ENCODE results near the gene OXSR1. TPM values are rescaled to one million over a fixed set of nuclear protein-coding genes. Genes with fewer than 3 reads are reported as not detected.
"Not testable (repeated sequence)": the region's sequence is repeated elsewhere in the genome, so short reads cannot be mapped to it uniquely, and the experiment has no call there.

Gene OXSR1
- total RNA-seq, 1 donor from 2014 or later: 20.9 TPM

DNA sequence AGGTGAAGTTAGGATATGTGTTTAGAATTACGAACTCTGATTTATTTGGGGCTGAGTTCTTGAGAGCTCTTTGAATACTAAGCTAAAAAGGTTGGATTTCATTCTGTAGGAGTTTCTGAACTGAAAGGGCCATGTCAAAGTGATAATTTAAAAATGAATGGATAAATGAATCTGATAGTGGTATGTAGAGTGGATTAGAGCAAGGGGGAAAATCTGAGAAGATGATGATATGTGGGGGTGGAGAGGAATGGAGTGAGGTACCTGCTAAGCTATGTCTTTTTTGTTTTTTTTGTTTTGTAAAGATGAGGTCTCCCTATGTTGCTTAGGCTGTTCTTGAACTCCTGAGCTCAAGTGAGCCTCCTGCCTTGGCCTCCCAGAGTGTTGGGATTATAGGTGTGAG lies 55.7 kb downstream of the OXSR1 start:
- no peaks in the 10 kb centered on the region for H3K4me1 ChIP-seq (ENCODE audit: control insufficient read depth in 3 of 3, insufficient read depth in 3 of 3, low read length in 3 of 3)
- H3K27ac ChIP-seq (ENCODE audit: low read depth, low read length): no peak overlapping the region
- H3K27me3 ChIP-seq (ENCODE audit: control insufficient read depth in 3 of 3, insufficient read depth in 3 of 3, low read length in 3 of 3): no peaks in the 10 kb centered on the region
- H3K36me3 ChIP-seq (ENCODE audit: control insufficient read depth in 3 of 3, insufficient read depth in 3 of 3, low read length in 3 of 3): peaks cover 7 to 24% (median 14%) of the 10 kb centered on the region in 3 donors
- no peak overlapping the region for H3K4me3 ChIP-seq (ENCODE audit: low read length in 3 of 3)
- no peaks in the 10 kb centered on the region for H3K9me3 ChIP-seq (ENCODE audit: control insufficient read depth in 3 of 3, low read length in 3 of 3)
- H3K9ac ChIP-seq (ENCODE audit: low read depth in 1 of 3, low read length in 3 of 3): no peak overlapping the region

DNA sequence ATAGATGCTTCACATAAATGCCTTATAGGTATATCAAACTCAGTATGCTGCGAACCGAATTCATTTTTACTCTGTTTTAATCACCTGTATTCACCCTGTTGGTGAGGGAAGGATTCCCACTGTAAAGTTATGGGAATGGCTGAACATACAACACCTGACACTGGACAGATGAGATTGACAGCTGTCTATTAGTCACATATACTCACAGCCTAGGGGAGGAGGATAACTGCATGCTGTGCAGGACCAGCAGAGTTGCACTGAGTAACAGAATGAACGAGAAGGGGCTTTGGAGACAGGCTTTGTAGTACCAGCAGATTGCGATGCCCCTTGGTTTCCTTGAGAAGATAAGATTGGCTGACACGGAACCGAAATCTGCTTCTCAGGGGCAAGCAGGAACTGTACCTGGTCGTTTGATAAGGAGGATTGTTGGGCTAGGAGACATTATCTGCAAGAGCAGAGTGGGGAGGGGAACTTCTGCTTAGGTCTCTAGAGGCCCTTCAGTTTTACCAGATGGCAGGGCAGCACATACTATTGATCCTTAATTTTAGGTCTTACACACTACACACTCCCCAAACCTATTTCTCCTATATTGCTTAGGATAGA lies 56.8 kb downstream of the OXSR1 start:
- Histone ChIP-seq H3K27me3 (ENCODE audit: control insufficient read depth in 3 of 3, insufficient read depth in 3 of 3, low read length in 3 of 3) (no peaks in the 10 kb centered on the region), H3K9ac (ENCODE audit: low read depth in 1 of 3, low read length in 3 of 3) (no peak overlapping the region), H3K27ac (ENCODE audit: low read depth, low read length) (no peak overlapping the region), H3K9me3 (ENCODE audit: control insufficient read depth in 3 of 3, low read length in 3 of 3) (no peaks in the 10 kb centered on the region), H3K4me3 (ENCODE audit: low read length in 3 of 3) (no peak overlapping the region), H3K4me1 (ENCODE audit: control insufficient read depth in 3 of 3, insufficient read depth in 3 of 3, low read length in 3 of 3) (no peaks in the 10 kb centered on the region), H3K36me3 (ENCODE audit: control insufficient read depth in 3 of 3, insufficient read depth in 3 of 3, low read length in 3 of 3) (peaks cover 9 to 23% (median 19%) of the 10 kb centered on the region in 3 donors)

DNA sequence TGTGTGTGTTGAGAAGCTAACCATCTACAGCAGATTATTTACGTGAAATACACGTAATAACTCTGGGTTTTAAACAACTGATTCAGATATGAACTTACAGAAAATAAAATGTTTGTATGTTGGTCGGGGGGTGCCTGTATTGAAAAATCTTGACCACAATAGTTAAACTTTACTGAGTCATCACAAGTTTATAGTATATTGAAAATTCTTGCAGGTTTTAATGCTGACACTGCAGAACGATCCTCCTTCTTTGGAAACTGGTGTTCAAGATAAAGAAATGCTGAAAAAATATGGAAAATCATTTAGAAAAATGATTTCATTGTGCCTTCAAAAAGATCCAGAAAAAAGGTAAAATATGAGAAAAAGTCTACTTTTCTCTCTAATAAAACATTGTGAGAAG lies 59.0 kb downstream of the OXSR1 start:
- no peak overlapping the region for H3K4me3 ChIP-seq (ENCODE audit: low read length in 3 of 3)
- H3K36me3 ChIP-seq (ENCODE audit: control insufficient read depth in 3 of 3, insufficient read depth in 3 of 3, low read length in 3 of 3): peaks cover 12 to 30% (median 22%) of the 10 kb centered on the region in 3 donors

DNA sequence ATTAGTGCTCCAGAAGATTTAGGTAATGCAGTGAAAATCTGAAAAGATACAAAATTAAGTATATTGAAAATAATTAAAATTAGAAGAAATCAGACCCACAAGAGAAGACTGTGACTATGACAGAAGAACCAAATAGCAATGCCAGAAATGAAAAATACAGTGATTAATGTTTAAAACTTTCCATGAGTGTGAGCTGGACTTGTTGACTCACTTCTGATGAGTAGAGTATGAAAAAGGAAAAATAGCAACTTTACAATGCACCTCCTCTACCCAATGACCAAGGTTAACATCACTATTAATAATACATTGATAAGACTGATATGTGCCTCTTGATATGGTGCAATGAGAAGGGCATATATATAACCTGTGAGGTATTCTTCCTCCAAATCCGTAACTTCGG lies 60.9 kb downstream of the OXSR1 start:
- Histone ChIP-seq H3K9me3 (ENCODE audit: control insufficient read depth in 3 of 3, low read length in 3 of 3) (no peaks in the 10 kb centered on the region), H3K9ac (ENCODE audit: low read depth in 1 of 3, low read length in 3 of 3) (no peak overlapping the region), H3K4me3 (ENCODE audit: low read length in 3 of 3) (no peak overlapping the region), H3K36me3 (ENCODE audit: control insufficient read depth in 3 of 3, insufficient read depth in 3 of 3, low read length in 3 of 3) (peaks cover 12 to 40% (median 22%) of the 10 kb centered on the region in 3 donors), H3K4me1 (ENCODE audit: control insufficient read depth in 3 of 3, insufficient read depth in 3 of 3, low read length in 3 of 3) (no peaks in the 10 kb centered on the region), H3K27ac (ENCODE audit: low read depth, low read length) (no peak overlapping the region), H3K27me3 (ENCODE audit: control insufficient read depth in 3 of 3, insufficient read depth in 3 of 3, low read length in 3 of 3) (no peaks in the 10 kb centered on the region)

More for the DNA sequence above, 59.0 kb downstream of the OXSR1 start:
- Histone ChIP-seq H3K27me3 (ENCODE audit: control insufficient read depth in 3 of 3, insufficient read depth in 3 of 3, low read length in 3 of 3) (no peaks in the 10 kb centered on the region), H3K9ac (ENCODE audit: low read depth in 1 of 3, low read length in 3 of 3) (no peak overlapping the region), H3K27ac (ENCODE audit: low read depth, low read length) (no peak overlapping the region), H3K9me3 (ENCODE audit: control insufficient read depth in 3 of 3, low read length in 3 of 3) (no peaks in the 10 kb centered on the region), H3K4me1 (ENCODE audit: control insufficient read depth in 3 of 3, insufficient read depth in 3 of 3, low read length in 3 of 3) (no peaks in the 10 kb centered on the region)

DNA sequence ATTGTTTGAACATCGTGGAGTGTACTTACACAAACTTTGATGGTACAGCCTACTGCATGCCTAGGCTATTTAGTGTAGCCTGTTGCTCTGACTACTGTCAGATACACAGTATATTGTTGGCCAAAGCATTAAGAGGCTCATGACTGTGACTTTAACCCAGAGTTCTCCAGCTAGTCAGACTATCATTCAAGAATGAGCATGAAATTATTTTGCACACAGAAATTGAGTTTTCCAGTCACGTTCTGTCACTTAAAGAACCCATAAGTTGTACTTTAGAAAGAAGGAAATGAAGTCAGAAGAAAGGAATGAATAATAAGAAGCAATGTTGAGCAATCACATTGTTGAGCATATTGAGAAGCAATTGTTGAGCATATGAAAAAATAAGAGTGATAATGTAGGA lies 62.7 kb downstream of the OXSR1 start:
- H3K9me3 ChIP-seq (ENCODE audit: control insufficient read depth in 3 of 3, low read length in 3 of 3): no peaks in the 10 kb centered on the region
- peaks cover 10 to 35% (median 16%) of the 10 kb centered on the region in 3 donors for H3K36me3 ChIP-seq (ENCODE audit: control insufficient read depth in 3 of 3, insufficient read depth in 3 of 3, low read length in 3 of 3)
- no peak overlapping the region for H3K9ac ChIP-seq (ENCODE audit: low read depth in 1 of 3, low read length in 3 of 3)
- H3K27ac ChIP-seq (ENCODE audit: low read depth, low read length): no peak overlapping the region
- H3K27me3 ChIP-seq (ENCODE audit: control insufficient read depth in 3 of 3, insufficient read depth in 3 of 3, low read length in 3 of 3): no peaks in the 10 kb centered on the region
- H3K4me3 ChIP-seq (ENCODE audit: low read length in 3 of 3): no peak overlapping the region
- H3K4me1 ChIP-seq (ENCODE audit: control insufficient read depth in 3 of 3, insufficient read depth in 3 of 3, low read length in 3 of 3): no peaks in the 10 kb centered on the region

DNA sequence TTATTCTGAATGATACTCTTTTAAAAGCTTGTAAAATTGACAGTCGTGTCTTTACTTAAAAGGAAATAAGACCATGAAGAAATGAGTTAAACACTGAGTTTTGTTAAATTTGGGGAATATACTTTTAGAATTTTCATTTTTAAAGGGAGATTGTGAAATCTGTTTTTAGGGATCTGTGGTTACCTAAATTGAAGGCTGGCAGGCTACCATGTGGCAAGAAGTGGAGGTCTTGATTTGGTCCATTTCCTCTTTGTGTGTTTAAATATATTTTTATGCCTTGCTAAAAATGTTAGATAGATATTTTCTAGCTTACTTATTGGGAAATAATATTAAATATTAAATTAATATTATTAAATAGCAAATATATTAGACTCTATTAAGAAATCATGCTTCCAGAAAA lies 63.7 kb downstream of the OXSR1 start:
- Histone ChIP-seq H3K9me3 (ENCODE audit: control insufficient read depth in 3 of 3, low read length in 3 of 3) (no peaks in the 10 kb centered on the region), H3K9ac (ENCODE audit: low read depth in 1 of 3, low read length in 3 of 3) (no peak overlapping the region), H3K27ac (ENCODE audit: low read depth, low read length) (no peak overlapping the region), H3K27me3 (ENCODE audit: control insufficient read depth in 3 of 3, insufficient read depth in 3 of 3, low read length in 3 of 3) (no peaks in the 10 kb centered on the region), H3K4me3 (ENCODE audit: low read length in 3 of 3) (no peak overlapping the region), H3K4me1 (ENCODE audit: control insufficient read depth in 3 of 3, insufficient read depth in 3 of 3, low read length in 3 of 3) (no peaks in the 10 kb centered on the region), H3K36me3 (ENCODE audit: control insufficient read depth in 3 of 3, insufficient read depth in 3 of 3, low read length in 3 of 3) (peaks cover 9 to 30% (median 14%) of the 10 kb centered on the region in 3 donors)

DNA sequence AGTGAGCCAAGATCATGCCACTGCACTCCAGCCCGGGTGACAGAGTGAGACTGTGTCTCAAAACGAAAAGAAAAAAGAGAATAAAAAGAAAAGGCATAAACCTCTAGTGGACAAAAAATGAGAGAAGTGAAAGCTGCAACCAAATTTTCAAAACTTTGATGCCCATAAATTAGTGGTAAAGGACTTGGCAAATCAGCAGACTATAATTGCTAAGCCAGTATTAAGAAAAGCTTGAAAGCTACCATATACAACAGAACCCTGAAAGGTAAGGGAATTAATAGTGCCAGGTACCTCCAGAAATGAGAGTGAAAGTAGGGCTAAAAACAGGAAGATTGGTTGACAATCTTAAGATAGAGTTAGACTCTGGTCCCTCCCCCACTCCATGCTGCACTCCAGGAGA lies 67.4 kb downstream of the OXSR1 start:
- Histone ChIP-seq H3K27me3 (ENCODE audit: control insufficient read depth in 3 of 3, insufficient read depth in 3 of 3, low read length in 3 of 3) (no peaks in the 10 kb centered on the region), H3K9me3 (ENCODE audit: control insufficient read depth in 3 of 3, low read length in 3 of 3) (peaks cover 0 to 2% (median 0%) of the 10 kb centered on the region in 3 donors), H3K36me3 (ENCODE audit: control insufficient read depth in 3 of 3, insufficient read depth in 3 of 3, low read length in 3 of 3) (peaks cover 7 to 36% (median 22%) of the 10 kb centered on the region in 3 donors), H3K4me1 (ENCODE audit: control insufficient read depth in 3 of 3, insufficient read depth in 3 of 3, low read length in 3 of 3) (no peaks in the 10 kb centered on the region), H3K27ac (ENCODE audit: low read depth, low read length) (no peak overlapping the region), H3K4me3 (ENCODE audit: low read length in 3 of 3) (no peak overlapping the region), H3K9ac (ENCODE audit: low read depth in 1 of 3, low read length in 3 of 3) (no peak overlapping the region)

DNA sequence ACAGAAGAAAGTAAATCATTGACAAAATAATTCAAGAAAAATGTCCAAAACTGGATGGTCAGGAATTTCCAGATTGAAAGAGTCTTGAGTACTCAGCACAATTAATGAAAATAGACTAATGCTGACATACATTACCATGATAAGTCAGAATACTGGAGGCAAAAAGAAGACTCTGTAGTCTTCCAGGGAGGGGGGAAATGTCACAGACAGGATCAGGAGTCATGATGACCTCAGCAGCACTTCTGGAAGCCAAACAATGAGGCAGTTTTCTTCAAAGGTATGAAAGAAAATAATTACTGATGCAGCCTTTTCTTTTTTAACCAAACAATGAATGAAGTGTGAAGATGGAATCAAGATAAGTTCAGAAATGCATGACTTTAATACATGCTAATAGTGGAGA lies 70.1 kb downstream of the OXSR1 start:
- no peaks in the 10 kb centered on the region for H3K4me1 ChIP-seq (ENCODE audit: control insufficient read depth in 3 of 3, insufficient read depth in 3 of 3, low read length in 3 of 3)
- peaks cover 0 to 3% (median 0%) of the 10 kb centered on the region in 3 donors for H3K9me3 ChIP-seq (ENCODE audit: control insufficient read depth in 3 of 3, low read length in 3 of 3)
- H3K36me3 ChIP-seq (ENCODE audit: control insufficient read depth in 3 of 3, insufficient read depth in 3 of 3, low read length in 3 of 3): peaks cover 7 to 35% (median 33%) of the 10 kb centered on the region in 3 donors
- no peak overlapping the region for H3K9ac ChIP-seq (ENCODE audit: low read depth in 1 of 3, low read length in 3 of 3)
- no peak overlapping the region for H3K4me3 ChIP-seq (ENCODE audit: low read length in 3 of 3)
- H3K27ac ChIP-seq (ENCODE audit: low read depth, low read length): no peak overlapping the region
- H3K27me3 ChIP-seq (ENCODE audit: control insufficient read depth in 3 of 3, insufficient read depth in 3 of 3, low read length in 3 of 3): no peaks in the 10 kb centered on the region

DNA sequence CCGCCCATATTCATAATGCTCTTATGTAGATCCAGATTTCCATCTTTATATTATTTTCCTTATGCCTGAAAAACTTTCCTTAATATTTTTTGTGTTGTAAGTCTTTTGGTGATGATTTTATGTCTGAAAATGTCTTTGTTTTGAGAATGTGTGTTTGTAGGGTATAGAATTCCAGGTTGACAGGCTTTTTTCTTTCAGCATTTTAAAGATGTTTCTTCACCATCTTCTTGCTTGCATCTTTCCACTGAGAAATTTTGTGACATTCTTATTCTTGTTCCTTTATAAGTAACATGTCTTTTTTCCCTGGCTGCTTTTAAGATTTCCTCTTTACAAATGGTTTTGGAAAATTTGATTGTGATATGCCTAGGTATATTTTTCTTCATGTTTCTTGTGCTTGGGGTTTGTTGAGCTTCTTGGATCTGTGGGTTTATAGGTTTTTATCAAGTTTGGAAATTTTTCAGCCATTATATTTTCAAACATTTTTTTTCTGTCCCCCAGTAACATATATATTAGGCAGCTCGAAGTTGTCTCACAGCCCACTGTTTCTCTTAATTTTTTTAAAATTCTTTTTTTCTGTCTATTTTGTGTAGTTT lies 73.2 kb downstream of the OXSR1 start:
- H3K4me1 ChIP-seq (ENCODE audit: control insufficient read depth in 3 of 3, insufficient read depth in 3 of 3, low read length in 3 of 3): no peaks in the 10 kb centered on the region
- no peak overlapping the region for H3K27ac ChIP-seq (ENCODE audit: low read depth, low read length)
- peaks cover 0 to 3% (median 0%) of the 10 kb centered on the region in 3 donors for H3K9me3 ChIP-seq (ENCODE audit: control insufficient read depth in 3 of 3, low read length in 3 of 3)
- H3K4me3 ChIP-seq (ENCODE audit: low read length in 3 of 3): no peak overlapping the region
- H3K36me3 ChIP-seq (ENCODE audit: control insufficient read depth in 3 of 3, insufficient read depth in 3 of 3, low read length in 3 of 3): peaks cover 5 to 33% (median 30%) of the 10 kb centered on the region in 3 donors
- H3K9ac ChIP-seq (ENCODE audit: low read depth in 1 of 3, low read length in 3 of 3): no peak overlapping the region
- H3K27me3 ChIP-seq (ENCODE audit: control insufficient read depth in 3 of 3, insufficient read depth in 3 of 3, low read length in 3 of 3): no peaks in the 10 kb centered on the region

DNA sequence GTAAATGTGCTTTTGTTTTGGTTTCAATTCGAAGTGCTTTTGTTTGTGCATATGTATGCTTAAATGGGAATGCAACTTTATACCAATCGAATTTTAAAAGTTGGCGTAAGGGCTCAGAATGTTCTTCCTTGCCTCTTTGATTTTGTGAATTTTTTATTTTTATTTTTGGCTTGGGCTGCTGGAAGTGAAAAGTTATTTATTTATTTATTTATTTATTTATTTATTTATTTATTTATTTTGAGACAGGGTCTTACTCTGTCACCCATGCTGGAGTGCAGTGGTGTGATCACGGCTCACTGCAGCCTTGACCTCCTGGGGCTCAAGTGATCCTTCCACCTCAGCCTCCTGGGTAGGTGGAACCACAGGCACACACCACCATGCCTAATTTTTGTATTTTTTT lies 77.5 kb downstream of the OXSR1 start:
- H3K4me1 ChIP-seq (ENCODE audit: control insufficient read depth in 3 of 3, insufficient read depth in 3 of 3, low read length in 3 of 3); H3K27me3 ChIP-seq (ENCODE audit: control insufficient read depth in 3 of 3, insufficient read depth in 3 of 3, low read length in 3 of 3); H3K27ac ChIP-seq (ENCODE audit: low read depth, low read length); H3K9me3 ChIP-seq (ENCODE audit: control insufficient read depth in 3 of 3, low read length in 3 of 3); H3K4me3 ChIP-seq (ENCODE audit: low read length in 3 of 3); H3K9ac ChIP-seq (ENCODE audit: low read depth in 1 of 3, low read length in 3 of 3): not testable (repeated sequence)
- H3K36me3 ChIP-seq (ENCODE audit: control insufficient read depth in 3 of 3, insufficient read depth in 3 of 3, low read length in 3 of 3): peaks cover 2 to 22% (median 8%) of the 10 kb centered on the region in 3 donors
